Progenitor cell of endocrine pancreas (in vitro differentiated cells): ENCODE data around the gene COL24A1. TPM values are rescaled to one million over a fixed set of nuclear protein-coding genes. Genes with fewer than 3 reads are reported as not detected.

Experiments used
- DNase-seq: peaks from one replicate; pipeline ENCODE4 v3.0.0; 2021; ENCODE audit warnings: low spot score; ENCODE audit not compliant: unreplicated experiment
- H3K27ac Mint-ChIP-seq: 2 replicates; pipeline ENCODE4 v1.8.0; 2021; ENCODE audit warnings: mild to moderate bottlenecking, moderate library complexity, mixed read lengths
- H3K27me3 Mint-ChIP-seq: 2 replicates; pipeline ENCODE4 v1.8.0; 2021; ENCODE audit warnings: mixed read lengths
- H3K36me3 Mint-ChIP-seq: 2 replicates; pipeline ENCODE4 v1.8.0; 2022; ENCODE audit warnings: mixed read lengths; ENCODE audit not compliant: insufficient read depth
- H3K4me1 Mint-ChIP-seq: 2 replicates; pipeline ENCODE4 v1.8.0; 2021; ENCODE audit warnings: low read depth, mixed read lengths
- H3K4me3 Mint-ChIP-seq: 2 replicates; pipeline ENCODE4 v1.8.0; 2021; ENCODE audit warnings: low read depth, mild to moderate bottlenecking, moderate library complexity, mixed read lengths
- H3K9me3 Mint-ChIP-seq: 2 replicates; pipeline ENCODE4 v1.8.0; 2021; ENCODE audit warnings: low read depth, mixed read lengths
- total RNA-seq: library from RNA; stranded (reverse); gene quantifications from 2 replicates; pipeline ENCODE4 v1.2.1, GENCODE V29; 2021
- TF ChIP-seq, protein P1 (sequence below): fragments of 200-600 bp; sonication (generic); IDR thresholded peaks from one replicate; pipeline ENCODE4 v1.5.0; 2021; ENCODE audit warnings: antibody characterized with exemption, mild to moderate bottlenecking; ENCODE audit not compliant: unreplicated experiment

Gene COL24A1
- total RNA-seq, 1 donor from 2014 or later = 1.1 TPM

DNA sequence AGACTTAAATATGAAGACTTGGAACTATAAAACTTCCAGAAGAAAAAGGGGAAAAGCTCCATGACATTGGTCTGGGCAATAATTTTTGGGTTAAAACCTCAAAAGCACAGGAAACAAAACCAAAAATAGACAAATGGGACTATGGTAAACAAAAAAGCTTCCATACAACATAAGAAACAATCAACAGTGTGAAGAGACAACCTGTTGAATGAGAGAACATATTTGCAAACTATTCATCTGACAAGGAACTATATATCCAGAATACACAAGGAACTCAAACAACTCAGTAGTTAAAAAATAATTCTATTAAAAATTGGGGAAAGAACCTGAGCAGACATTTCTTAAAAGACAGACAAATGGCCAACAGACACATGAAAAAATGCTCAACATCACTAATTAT is 255.7 kb downstream of the COL24A1 start:
- Mint-ChIP-seq H3K36me3 (no peaks in the 10 kb centered on the region), H3K27me3 (no peaks in the 10 kb centered on the region), H3K27ac (no peak overlapping the region), H3K4me3 (no peak overlapping the region), H3K4me1 (peaks cover 1% of the 10 kb centered on the region), H3K9me3 (no peaks in the 10 kb centered on the region)
- no peak for DNase-seq
- TF ChIP-seq, protein P1, sequence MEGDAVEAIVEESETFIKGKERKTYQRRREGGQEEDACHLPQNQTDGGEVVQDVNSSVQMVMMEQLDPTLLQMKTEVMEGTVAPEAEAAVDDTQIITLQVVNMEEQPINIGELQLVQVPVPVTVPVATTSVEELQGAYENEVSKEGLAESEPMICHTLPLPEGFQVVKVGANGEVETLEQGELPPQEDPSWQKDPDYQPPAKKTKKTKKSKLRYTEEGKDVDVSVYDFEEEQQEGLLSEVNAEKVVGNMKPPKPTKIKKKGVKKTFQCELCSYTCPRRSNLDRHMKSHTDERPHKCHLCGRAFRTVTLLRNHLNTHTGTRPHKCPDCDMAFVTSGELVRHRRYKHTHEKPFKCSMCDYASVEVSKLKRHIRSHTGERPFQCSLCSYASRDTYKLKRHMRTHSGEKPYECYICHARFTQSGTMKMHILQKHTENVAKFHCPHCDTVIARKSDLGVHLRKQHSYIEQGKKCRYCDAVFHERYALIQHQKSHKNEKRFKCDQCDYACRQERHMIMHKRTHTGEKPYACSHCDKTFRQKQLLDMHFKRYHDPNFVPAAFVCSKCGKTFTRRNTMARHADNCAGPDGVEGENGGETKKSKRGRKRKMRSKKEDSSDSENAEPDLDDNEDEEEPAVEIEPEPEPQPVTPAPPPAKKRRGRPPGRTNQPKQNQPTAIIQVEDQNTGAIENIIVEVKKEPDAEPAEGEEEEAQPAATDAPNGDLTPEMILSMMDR = no peak

DNA sequence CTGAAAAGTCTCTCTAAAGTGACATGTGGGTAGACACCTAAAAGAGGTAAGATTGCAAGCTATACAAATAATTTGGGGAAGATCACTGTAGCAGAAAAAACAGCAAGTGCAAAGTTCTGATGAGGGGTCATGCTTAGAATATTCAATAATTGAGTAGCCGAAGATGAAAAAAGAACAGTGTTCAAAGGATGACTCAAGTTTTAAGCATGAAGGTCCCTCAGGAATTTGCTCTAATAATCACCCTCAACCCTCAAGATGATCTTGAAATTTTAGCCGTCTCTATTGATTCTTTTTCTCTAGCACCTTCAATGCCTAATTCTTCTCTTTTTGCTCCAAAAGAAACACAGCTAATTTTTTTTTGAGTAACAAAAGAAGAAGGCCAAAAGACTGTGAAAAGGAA is 257.7 kb downstream of the COL24A1 start:
- H3K36me3 Mint-ChIP-seq = no peaks in the 10 kb centered on the region
- TF ChIP-seq, protein P1 = no peak
- no peak overlapping the region for H3K27ac Mint-ChIP-seq
- H3K9me3 Mint-ChIP-seq = no peaks in the 10 kb centered on the region
- H3K4me1 Mint-ChIP-seq = peaks cover 1% of the 10 kb centered on the region
- H3K4me3 Mint-ChIP-seq = no peak overlapping the region
- DNase-seq = no peak
- no peaks in the 10 kb centered on the region for H3K27me3 Mint-ChIP-seq

DNA sequence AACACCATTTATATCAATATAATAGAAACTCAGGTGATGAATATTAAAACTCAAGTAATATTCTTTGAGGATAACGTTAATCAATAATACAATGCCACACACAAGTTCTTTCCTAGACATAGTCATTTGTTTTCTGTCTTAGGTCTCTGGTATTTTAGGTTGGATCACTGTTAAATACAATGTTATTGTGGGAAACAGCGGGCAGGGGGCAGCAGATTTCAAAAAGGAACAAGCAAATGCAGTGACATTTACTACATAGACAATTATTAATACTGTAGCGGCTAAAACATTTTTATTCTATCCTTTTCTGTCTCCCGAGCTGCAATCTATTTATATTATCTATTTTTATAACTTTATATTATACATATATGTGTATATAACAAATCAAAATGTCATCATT is 261.9 kb downstream of the COL24A1 start:
- H3K9me3 Mint-ChIP-seq = no peaks in the 10 kb centered on the region
- no peak overlapping the region for H3K27ac Mint-ChIP-seq
- no peaks in the 10 kb centered on the region for H3K27me3 Mint-ChIP-seq
- no peaks in the 10 kb centered on the region for H3K36me3 Mint-ChIP-seq
- no peak overlapping the region for H3K4me3 Mint-ChIP-seq
- TF ChIP-seq, protein P1 = peak; percentile 72
- no peaks in the 10 kb centered on the region for H3K4me1 Mint-ChIP-seq
- DNase-seq = no peak

DNA sequence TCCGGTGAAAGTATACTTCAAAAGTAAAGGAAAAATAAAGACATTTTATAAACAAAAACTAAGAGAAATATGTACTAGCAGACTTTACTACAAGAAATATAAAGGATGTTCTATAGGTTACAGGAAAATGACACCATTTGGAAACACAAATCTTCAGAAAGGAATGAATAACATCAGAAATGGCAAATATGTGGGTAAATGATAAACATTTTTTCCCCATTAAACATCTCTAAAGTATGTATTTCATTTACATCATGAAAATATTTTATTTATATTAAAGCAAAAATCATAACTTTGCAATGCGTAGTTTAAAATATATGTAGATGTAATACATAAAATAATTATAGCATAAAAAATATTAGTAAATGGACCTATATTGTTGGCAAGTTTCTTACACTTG is 264.2 kb downstream of the COL24A1 start:
- H3K9me3 Mint-ChIP-seq = no peaks in the 10 kb centered on the region
- H3K27ac Mint-ChIP-seq = no peak overlapping the region
- no peak for DNase-seq
- no peaks in the 10 kb centered on the region for H3K27me3 Mint-ChIP-seq
- TF ChIP-seq, protein P1 = no peak
- no peaks in the 10 kb centered on the region for H3K36me3 Mint-ChIP-seq
- H3K4me3 Mint-ChIP-seq = no peak overlapping the region
- H3K4me1 Mint-ChIP-seq = no peaks in the 10 kb centered on the region

DNA sequence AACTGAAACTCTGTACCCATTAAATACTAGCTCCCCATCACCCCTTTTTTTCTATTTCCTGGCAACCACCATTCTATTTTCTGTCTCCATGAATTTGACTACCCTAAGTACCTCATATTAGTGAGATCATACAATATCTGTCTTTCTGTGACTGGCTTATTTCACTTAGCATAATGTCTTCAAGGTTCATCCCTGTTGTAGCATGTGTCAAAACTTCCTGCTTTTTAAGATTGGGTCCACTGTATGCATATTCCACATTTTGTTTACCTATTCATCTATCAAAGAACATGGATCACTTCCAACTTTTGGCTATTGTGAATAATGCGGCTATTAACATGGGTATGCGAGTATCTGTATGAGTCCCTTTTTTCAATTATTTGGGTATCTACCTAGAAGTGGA is 266.7 kb downstream of the COL24A1 start:
- H3K27me3 Mint-ChIP-seq = no peaks in the 10 kb centered on the region
- H3K27ac Mint-ChIP-seq = no peak overlapping the region
- DNase-seq = no peak
- TF ChIP-seq, protein P1 = no peak
- H3K4me3 Mint-ChIP-seq = no peak overlapping the region
- no peaks in the 10 kb centered on the region for H3K4me1 Mint-ChIP-seq
- H3K36me3 Mint-ChIP-seq = no peaks in the 10 kb centered on the region
- no peaks in the 10 kb centered on the region for H3K9me3 Mint-ChIP-seq
